ENCODE measurements around the gene TSHZ2.

- no peak for TF ChIP-seq TAF1 (IDR thresholded peaks at IDR 0.05; ENCODE audit: borderline replicate concordance, insufficient read depth, low read length)
- no peak for TF ChIP-seq POLR2AphosphoS5 (IDR thresholded peaks at IDR 0.05; ENCODE audit: low read depth, low read length)
Observed at GRCh38 chr20:53343448-53343847, 371.3 kb downstream of the TSHZ2 start.

Measured in PFSK-1 (cell line).